Measurements from ENCODE around the gene RHPN2. TPM values are rescaled to one million over a fixed set of nuclear protein-coding genes. Genes with fewer than 3 reads are reported as not detected.

The RHPN2 gene
- total and polyA plus RNA-seq, 2 of the 8 experiments (the other 6 are each of a cell fraction or from before 2014, with no cell fraction given) = 22.8 to 31.1 TPM

GRCh38 chr19:33098055-33098534 lies 33.4 kb upstream of the RHPN2 start (continued):
- TF ChIP-seq POU5F1 (IDR thresholded peaks at IDR 0.05; ENCODE audit: low read depth, low read length) (no peak), EGR1 (IDR thresholded peaks at IDR 0.05; ENCODE audit: borderline replicate concordance, low read depth, low read length) (no peak), ATF3 (IDR thresholded peaks at IDR 0.05; ENCODE audit: insufficient read depth, low read depth, low read length) (no peak), RXRA (IDR thresholded peaks at IDR 0.05; ENCODE audit: insufficient read depth, low read depth, low read length) (no peak)
